Epithelial cell of proximal tubule (primary cell): ENCODE measurements around the gene SH3GL2. TPM values are rescaled to one million over a fixed set of nuclear protein-coding genes. Genes with fewer than 3 reads are reported as not detected.
"Not testable (repeated sequence)": the region's sequence is repeated elsewhere in the genome, so short reads cannot be mapped to it uniquely, and the experiment has no call there.

Experiments used
- DNase-seq: peaks from one replicate; pipeline ENCODE4 v3.0.0-alpha.2; 2011; ENCODE audit warnings: low read depth
- H3K4me3 ChIP-seq: 2 replicates; pipeline ENCODE4 v1.5.1; 2011; ENCODE audit warnings: low read depth, mild to moderate bottlenecking, low read length
- total RNA-seq: library from RNA; depleted of rRNA; stranded (reverse); fragments of >200 nt; gene quantifications from 2 replicates; pipeline ENCODE4 v1.2.3, GENCODE V29; 2015
- TF ChIP-seq, protein P1 (sequence below): conservative IDR thresholded peaks from 2 replicates; pipeline ENCODE4 v1.5.1; 2012; ENCODE audit warnings: low read depth, mild to moderate bottlenecking, low read length

The SH3GL2 gene
- total RNA-seq, 1 donor from 2014 or later: 3.4 TPM

GRCh38 chr9:17751486-17751885, 172.6 kb downstream of the SH3GL2 start:
- TF ChIP-seq, protein P1, sequence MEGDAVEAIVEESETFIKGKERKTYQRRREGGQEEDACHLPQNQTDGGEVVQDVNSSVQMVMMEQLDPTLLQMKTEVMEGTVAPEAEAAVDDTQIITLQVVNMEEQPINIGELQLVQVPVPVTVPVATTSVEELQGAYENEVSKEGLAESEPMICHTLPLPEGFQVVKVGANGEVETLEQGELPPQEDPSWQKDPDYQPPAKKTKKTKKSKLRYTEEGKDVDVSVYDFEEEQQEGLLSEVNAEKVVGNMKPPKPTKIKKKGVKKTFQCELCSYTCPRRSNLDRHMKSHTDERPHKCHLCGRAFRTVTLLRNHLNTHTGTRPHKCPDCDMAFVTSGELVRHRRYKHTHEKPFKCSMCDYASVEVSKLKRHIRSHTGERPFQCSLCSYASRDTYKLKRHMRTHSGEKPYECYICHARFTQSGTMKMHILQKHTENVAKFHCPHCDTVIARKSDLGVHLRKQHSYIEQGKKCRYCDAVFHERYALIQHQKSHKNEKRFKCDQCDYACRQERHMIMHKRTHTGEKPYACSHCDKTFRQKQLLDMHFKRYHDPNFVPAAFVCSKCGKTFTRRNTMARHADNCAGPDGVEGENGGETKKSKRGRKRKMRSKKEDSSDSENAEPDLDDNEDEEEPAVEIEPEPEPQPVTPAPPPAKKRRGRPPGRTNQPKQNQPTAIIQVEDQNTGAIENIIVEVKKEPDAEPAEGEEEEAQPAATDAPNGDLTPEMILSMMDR: no peak
- no peak for DNase-seq
- H3K4me3 ChIP-seq: no peak overlapping the region

- no peak overlapping the region for H3K4me3 ChIP-seq
- DNase-seq: no peak
- TF ChIP-seq, protein P1: no peak
These were observed 173.2 kb downstream of the SH3GL2 start for GRCh38 chr9:17752021-17752420.

DNA sequence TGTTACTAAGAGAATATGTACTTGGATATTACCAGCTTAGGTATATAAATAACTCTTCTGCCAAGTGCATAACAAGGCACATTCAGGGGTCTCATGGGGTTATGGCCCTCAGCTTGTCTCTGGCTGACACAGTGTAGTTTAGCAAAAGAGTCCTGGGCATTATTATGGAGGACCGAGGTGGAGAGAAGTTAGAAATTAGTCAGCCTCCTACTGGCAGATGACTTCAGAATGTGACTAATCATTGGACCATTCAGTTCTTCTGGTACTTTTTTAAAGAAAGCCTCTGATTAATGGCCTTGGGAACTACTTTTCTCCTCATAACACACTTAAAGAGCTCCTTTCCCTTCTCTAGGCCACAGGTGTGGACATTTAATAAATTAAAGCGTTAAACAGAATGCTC, 178.9 kb downstream of the SH3GL2 start:
- DNase-seq: peak; percentile 23
- no peak overlapping the region for H3K4me3 ChIP-seq
- TF ChIP-seq, protein P1: no peak

- H3K4me3 ChIP-seq: no peak overlapping the region
- TF ChIP-seq, protein P1: no peak
- DNase-seq: no peak
These were observed 181.4 kb downstream of the SH3GL2 start for GRCh38 chr9:17760250-17760649.

- TF ChIP-seq, protein P1: no peak
- no peak overlapping the region for H3K4me3 ChIP-seq
- DNase-seq: no peak
These were observed 183.3 kb downstream of the SH3GL2 start for GRCh38 chr9:17761984-17762676.

DNA sequence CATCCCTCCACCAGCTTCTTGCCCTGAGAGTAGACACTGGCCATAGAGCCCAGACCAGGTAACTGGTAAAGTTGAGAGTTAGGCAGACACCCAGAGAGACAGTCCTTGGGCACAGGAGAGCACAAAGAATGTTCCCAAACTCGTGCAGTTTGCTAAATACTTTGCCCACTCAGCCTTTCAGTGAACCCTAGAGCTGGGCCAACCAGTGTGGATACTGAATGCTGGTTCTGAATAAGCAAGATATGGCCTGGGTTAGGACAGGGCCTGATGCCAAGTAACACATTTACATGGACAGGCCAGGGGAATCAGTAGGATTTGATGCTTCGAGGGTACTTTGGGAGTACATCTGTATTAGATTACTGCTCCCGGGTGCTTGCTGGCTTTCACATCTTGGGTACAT, 185.4 kb downstream of the SH3GL2 start:
- TF ChIP-seq, protein P1: no peak
- H3K4me3 ChIP-seq: no peak overlapping the region
- no peak for DNase-seq

GRCh38 chr9:17765131-17765530, 186.3 kb downstream of the SH3GL2 start:
- not testable (repeated sequence) for H3K4me3 ChIP-seq, DNase-seq
